HG02943 (cell line): ENCODE measurements around the gene CCDC8.
"Not testable (repeated sequence)": the region's sequence is repeated elsewhere in the genome, so short reads cannot be mapped to it uniquely, and the experiment has no call there.

Source experiments
- ATAC-seq: cut with Tn5 transposase; IDR thresholded peaks from one replicate; pipeline ENCODE4 v1.9.1; 2021; ENCODE audit warnings: mild to moderate bottlenecking, low read depth, moderate library complexity; ENCODE audit not compliant: unreplicated experiment

CCDC8 gene

DNA sequence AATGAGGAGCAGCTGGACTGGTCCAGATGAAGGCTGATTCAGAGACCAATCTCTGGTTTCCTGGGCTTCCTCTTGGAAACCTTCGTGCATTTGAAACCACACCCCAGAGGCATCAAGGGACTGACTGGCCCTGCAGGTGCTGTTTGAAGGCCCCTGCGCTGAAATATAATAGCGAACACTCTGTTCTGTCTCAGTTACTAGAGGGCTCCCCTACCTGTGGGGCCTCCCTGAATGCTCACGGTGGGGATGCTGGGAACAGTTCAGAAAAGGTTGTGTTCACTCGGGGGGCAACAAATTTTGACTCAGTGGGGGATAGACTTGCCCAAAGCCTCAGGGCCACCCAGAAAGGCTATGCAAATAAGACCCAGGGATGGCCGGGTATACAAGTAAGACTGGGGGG, 6.4 kb downstream of the CCDC8 start:
- ATAC-seq = no peak

GRCh38 chr19:46404753-46405468, 8.5 kb downstream of the CCDC8 start:
- ATAC-seq = no peak

DNA sequence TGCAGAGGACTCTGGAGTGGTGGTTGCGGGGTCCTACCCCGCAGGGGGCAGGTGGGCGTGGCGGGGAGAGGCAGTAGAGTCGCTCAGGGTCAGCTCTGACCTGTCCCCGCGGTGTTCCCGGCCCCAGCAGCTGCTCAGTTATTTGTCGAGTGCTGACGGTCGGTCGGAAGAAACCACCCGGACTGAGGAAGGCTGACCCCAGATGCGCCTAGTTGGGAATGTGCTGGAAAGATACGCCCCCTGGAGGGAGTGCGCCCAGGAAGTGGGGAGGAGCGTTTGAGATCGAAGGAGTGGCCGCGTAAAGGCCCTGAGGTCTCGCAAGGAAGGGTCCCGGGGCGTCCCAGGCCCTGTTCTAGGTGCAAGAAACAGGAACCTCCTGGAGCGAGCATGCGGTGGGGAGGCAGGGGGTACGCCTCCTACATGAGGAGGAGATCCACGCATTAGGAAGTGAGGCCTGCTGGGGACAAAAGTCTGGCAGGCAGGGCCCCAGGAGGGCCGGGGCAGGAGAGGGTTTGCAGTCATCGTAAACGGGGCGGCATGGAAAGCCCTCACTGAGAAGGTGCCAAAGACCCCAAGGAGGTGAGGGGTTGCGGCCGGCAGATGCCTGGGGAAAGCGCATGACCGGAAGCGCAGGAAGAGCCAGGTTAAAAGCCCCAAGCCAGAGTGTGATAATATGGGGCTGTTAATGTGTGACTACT, 9.2 kb downstream of the CCDC8 start:
- no peak for ATAC-seq

- ATAC-seq = no peak
Observed at GRCh38 chr19:46402725-46403124, 10.6 kb downstream of the CCDC8 start.

- not testable (repeated sequence) for ATAC-seq
Observed at GRCh38 chr19:46397801-46398479, 15.4 kb downstream of the CCDC8 start.

- ATAC-seq = no peak
Observed at GRCh38 chr19:46394402-46394797, 19.0 kb downstream of the CCDC8 start.

DNA sequence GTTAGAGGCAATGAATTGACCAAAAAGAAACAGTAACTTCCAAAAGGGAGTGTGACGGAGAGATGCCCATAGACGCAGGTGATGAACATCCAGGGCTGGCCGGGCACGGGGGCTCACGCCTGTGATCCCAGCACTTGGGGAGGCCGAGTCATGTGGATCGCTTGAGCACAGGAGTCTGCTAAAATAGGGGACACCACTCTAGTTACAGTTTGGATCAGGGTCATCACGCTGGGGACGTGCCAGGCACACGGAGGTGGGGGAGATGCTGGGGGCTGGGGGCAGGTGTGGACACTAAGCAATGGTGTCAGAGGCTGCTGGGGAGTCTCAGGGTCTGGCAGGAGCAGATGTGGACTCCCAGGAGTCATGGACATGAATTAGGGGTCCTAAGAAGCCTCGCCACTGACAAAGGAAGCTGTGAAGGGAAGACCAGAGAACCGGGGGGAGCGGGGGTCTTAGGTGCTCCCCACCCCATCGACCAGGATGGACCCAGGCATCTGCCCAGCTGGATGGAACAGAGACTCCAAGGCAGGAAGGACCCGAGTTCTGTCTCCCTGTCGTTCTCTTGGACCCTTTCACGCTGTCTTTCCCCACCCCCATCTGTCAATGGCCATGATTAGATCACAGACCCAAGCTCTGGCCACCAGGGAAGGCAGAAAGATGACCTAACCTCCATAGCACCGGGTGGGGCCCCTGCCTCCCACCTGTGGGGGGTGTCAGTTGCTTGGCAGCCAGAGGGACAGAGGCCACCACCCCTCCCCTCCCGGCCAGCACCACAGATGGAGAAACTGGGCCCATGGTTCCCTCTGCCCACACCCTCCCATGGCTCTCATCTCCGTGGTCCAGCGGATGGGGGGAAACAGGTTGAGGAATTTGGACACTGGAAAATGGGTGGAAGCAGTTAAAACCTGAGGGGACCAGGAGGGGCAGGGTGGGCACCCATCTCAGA, 19.6 kb downstream of the CCDC8 start:
- ATAC-seq = no peak

DNA sequence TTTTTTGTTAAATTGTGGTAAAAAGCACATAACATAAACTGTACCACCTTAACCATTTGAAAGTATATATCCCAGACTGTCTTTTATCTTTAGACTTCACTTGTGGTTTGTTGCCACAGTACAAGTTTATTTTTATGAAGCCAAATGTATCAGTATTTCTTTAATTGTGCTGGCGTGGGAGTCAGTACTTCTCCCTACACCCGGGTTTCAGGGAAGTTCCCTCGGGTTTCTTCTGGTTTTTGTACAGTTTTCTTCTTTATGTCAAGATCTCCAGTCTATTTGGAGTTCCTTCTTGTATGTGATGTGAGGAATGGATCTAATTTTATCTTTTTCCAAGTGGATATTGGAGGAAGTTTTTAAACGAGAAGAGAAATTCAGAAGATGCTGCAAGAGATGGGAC, 20.5 kb downstream of the CCDC8 start:
- ATAC-seq = no peak

DNA sequence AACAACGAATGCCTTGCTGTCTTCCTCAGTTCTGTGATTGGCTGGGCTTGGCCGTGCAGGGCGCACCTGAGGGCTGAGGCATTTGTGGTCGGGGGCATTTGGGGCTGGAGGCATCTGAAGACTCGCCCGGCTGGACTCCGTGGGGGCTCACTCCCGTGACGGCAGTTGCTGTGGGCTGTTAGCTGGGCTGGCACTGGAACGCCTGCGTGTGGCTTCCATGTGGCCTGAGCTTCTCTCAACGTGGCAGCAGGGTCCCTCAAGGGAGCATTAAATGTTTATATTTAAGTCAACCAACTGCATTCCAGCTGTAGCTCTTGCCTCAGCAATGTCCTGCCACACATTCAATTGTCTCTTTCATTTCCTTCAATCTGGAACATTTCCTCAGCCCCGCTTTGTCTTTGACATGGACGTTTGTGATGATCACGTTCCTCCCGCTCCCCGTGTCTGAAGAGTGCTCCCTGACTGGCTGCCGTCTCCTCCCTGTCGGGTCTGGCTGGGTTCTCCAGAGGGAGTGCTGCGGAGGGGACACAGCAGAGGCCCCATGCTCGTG, 21.0 kb downstream of the CCDC8 start:
- no peak for ATAC-seq

GRCh38 chr19:46391296-46392251, 21.8 kb downstream of the CCDC8 start:
- ATAC-seq = no peak

DNA sequence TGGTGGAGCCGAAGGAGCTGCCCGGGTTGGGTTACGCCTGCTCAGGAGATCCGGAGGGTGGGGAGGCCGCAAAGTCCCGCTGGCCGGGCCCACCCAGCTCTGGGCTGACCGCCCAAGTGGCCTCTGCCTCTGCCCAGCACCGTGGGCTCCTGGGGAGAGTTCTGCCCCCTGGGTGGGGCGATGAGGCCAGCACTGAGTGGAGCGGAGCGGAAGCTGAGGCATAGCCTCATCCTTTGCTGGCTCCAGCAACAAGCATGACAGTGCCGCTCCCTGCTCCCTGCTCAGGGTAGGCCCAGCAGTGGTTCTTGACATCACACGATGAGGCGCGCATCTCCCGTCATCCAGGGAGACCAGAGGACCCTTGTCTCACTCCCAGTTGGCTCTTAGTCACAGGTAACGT, 22.5 kb downstream of the CCDC8 start:
- no peak for ATAC-seq

GRCh38 chr19:46390121-46390858, 23.1 kb downstream of the CCDC8 start:
- ATAC-seq = no peak

- no peak for ATAC-seq
Observed at GRCh38 chr19:46388311-46389095, 24.9 kb downstream of the CCDC8 start.

DNA sequence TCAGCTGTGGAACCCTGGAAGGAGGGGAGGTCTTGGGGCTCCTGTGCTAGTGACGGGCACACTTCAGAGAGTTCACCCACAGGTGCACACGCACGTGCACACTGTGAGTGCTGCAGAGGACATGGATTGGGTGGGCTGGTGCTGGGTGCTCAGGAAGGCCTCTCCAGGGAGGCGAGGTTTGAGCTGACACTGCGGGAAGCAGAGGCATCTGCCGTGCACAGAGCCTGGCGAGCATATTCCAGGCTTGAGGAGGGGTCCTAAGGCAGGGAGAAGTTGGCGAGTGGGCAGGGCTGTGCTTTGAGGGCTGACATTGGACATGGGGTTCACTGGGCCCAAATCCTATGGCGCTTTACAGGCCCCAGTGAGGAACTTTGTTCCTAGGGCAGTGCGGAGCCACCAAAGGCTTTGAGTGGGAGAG, 25.6 kb downstream of the CCDC8 start:
- no peak for ATAC-seq

- no peak for ATAC-seq
Observed at GRCh38 chr19:46386996-46387712, 26.2 kb downstream of the CCDC8 start.

DNA sequence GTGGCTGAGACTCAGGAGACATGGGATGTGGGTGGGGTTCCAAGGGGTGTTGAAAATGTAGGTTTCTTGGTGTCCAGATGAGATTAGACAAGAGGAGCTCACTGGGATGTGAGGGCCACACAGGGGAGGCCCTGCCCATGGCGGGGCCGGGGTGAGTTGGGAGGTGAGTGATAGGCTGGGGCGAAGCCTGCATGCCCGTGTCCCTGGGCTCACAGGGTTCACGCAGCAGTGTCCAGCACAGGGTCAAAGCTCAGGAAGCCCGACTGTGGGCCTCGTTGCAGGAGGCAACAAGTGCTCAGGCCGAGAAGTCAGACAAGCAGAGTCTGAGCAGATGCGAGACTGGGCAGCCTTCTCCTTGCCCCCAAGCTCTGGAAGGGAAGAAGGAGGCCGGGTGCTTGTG, 27.2 kb downstream of the CCDC8 start:
- no peak for ATAC-seq

DNA sequence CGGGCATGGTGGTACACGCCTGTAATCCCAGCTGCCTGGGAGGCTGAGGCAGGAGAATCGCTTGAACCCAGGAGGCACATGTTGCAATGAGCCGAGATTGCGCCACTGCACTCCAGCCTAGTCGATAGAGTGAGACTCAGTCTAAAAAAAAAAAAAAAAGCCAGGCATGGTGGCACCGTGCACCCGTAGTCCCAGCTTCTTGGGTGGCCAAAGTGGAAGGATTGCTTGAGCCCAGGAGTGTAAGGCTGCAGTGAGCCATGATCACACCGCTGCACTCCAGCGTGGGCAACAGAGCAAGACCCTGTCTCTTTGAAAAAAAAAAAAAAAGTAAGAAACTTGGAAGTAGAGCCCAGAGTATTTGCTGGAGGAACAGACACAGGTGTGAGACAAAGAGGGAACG, 27.7 kb downstream of the CCDC8 start:
- ATAC-seq = no peak
